Kidney tubule cell (primary cell): ENCODE results near the gene KCNJ1.

ENCODE experiments used
- DNase-seq: peaks from one replicate; pipeline ENCODE4 v3.0.0-alpha.2; 2018; ENCODE audit warnings: low spot score

KCNJ1 gene

DNA sequence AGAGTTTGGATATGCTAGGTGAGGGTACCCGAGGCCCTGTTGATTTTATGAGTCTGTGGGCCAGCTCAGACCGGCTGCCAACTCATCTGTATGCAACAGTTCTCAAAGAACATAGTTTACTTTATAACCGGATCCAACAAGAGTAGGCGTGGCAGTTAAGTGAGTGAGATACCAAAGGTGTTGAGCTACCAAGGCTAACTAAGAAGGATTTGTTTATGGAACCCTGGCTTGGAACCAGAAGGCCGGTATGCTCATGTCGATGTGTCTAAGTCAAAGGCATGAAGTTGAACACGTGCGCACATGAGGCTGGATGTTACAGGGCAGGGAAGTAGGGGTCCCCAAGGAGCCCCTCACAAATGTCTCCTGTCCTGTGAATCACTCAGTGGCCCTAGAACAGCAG lies at the start of gene KCNJ1:
Gene KCNJ1, minus strand, starts transcription at position 20 of the 400 bp plus-strand sequence. CDS start 27,053 bp downstream, outside the sequence.
- DNase-seq: no peak

GRCh38 chr11:128916681-128917080 lies 49.6 kb upstream of the KCNJ1 start:
- no peak for DNase-seq

DNA sequence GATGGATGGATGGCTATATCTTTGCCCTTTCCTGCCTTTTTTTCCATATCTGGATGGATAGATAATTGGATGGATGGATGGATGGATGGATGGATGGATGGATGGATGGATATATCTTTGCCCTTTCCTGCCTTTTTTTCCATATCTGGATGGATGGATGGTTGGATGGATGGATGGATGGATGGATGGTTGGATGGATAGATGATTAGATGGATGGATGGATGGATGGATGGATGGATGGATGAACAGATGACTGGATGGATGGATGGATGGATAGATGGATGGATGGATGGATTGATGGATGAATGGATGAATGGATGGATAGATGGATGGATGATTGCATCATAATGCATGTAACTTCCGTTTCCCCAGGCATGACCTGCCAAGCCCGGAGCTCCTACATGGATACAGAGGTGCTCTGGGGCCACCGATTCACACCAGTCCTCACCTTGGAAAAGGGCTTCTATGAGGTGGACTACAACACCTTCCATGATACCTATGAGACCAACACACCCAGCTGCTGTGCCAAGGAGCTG lies 49.0 kb upstream of the KCNJ1 start:
- no peak for DNase-seq

GRCh38 chr11:128915149-128915521 lies 48.0 kb upstream of the KCNJ1 start:
- DNase-seq: no peak

GRCh38 chr11:128914216-128915148 lies 47.4 kb upstream of the KCNJ1 start:
- no peak for DNase-seq

GRCh38 chr11:128913806-128914205 lies 46.7 kb upstream of the KCNJ1 start:
- DNase-seq: no peak

DNA sequence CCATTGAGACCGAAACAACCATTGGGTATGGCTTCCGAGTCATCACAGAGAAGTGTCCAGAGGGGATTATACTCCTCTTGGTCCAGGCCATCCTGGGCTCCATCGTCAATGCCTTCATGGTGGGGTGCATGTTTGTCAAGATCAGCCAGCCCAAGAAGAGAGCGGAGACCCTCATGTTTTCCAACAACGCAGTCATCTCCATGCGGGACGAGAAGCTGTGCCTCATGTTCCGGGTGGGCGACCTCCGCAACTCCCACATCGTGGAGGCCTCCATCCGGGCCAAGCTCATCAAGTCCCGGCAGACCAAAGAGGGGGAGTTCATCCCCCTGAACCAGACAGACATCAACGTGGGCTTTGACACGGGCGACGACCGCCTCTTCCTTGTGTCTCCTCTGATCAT lies 44.6 kb upstream of the KCNJ1 start:
- no peak for DNase-seq

GRCh38 chr11:128911239-128911638 lies 44.1 kb upstream of the KCNJ1 start:
- no peak for DNase-seq

- no peak for DNase-seq
Measured at GRCh38 chr11:128910576-128910975, 43.5 kb upstream of the KCNJ1 start.

GRCh38 chr11:128909438-128910125 lies 42.5 kb upstream of the KCNJ1 start:
- DNase-seq: no peak

DNA sequence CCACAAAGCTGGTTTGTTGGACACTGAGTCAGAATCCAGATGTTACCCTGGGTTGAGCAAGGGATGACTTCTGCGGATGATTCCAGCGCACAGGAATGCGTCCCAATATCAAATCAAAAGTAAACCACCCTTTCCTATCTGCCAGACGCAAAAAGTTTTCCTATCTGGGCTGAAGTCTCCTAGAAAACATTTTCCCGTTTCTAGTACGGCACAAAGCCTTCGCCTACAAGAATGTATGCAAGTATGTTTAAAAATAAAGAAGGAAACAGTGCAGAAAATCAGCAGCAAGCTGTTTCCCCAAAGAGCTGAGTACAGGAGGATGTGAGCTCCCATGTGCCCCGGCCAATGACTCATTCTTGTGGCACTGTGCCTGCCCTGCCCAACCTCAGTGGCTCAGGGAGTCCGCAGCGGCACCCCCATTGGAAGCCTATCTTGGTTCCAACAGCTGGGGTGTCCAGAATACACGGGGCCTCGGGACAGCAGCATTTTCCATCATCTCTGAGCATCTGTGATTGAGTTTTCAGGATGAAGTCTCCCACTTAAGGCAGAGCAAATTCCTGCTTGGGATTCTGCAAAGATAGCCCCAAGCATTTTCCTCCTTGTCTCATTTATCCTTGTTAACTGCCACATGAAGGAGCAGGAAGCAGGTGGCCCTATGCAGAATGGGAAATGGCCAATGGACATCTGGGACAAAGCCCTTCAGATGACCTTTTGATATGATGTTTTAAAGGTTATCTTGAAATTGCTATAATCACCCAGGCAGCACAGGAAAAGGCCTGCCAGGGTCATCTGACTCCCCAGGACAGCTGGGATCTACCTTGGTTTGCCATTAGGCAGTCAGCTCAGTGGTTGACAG lies 41.5 kb upstream of the KCNJ1 start:
- DNase-seq: peak; percentile 63

DNA sequence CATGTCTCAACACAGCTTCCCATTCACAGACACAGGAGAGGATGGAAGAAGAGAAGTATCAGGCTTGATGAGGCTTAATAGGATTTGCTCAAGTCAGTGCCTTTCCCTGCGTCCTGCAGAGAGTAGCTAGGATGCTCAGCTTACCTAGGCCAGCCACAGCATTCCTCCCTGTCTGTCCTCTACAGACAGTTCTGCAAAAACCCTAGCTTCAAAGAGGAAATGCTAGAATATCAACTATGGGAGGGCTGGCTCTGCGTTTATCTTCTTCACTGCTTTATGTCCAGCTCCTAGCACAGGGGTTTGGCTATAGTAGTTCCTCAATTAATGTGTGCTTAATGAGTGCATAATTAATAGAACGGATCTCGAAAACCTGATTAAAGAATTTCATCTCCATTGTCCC lies 40.5 kb upstream of the KCNJ1 start:
- no peak for DNase-seq

- no peak for DNase-seq
Measured at GRCh38 chr11:128906185-128907050, 39.3 kb upstream of the KCNJ1 start.

GRCh38 chr11:128905345-128906184 lies 38.5 kb upstream of the KCNJ1 start:
- DNase-seq: peak; percentile 68

DNA sequence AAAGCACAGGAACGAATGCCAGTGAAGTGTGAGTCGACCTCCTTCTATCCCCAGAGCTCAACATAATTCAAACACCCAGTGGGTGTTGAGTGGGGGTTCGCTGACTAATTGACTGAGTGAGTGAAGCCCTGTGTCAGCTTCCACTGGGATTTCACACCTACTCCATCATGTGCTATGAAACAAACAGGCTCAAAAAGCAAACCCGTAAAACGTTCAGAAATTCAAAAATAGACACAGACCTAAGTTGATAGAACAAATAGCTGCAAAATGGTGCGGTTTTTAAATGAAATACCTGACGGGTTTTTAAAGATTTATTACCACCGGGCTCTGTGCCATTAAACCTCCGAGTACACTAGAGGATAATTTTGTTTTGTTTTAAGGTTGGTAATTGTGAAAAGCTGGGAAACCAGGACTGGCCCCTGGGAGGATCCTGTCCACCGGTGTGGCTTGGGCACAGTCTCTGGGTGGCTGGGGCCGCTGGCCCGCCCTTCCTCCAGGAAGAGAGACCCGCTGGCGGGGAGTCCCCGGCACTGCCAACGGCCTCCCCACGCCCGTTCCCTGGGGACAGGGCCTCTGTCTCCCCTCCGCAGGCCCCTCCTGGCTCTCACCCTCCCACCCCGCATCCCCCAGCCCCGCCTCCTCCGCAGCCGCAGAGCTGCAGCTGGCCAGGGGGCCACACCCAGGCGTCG lies 37.7 kb upstream of the KCNJ1 start:
- DNase-seq: no peak

DNA sequence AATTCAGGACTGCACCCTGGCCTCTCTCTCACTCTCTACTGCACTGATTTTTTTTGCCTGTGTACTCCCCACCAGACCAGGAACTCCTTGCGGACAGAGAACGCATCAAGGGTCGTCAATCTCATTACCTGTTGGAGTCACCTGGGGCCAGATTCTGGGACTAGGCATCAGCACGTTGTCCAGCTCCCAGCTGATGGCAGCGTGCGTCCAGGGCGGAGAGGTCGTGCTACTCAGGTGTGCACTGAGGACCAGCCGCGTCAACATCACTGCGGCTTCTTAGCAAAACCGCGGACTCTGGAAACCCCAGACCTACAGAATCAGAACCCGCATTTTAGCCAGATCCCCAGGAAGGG lies 37.2 kb upstream of the KCNJ1 start:
- DNase-seq: no peak

DNA sequence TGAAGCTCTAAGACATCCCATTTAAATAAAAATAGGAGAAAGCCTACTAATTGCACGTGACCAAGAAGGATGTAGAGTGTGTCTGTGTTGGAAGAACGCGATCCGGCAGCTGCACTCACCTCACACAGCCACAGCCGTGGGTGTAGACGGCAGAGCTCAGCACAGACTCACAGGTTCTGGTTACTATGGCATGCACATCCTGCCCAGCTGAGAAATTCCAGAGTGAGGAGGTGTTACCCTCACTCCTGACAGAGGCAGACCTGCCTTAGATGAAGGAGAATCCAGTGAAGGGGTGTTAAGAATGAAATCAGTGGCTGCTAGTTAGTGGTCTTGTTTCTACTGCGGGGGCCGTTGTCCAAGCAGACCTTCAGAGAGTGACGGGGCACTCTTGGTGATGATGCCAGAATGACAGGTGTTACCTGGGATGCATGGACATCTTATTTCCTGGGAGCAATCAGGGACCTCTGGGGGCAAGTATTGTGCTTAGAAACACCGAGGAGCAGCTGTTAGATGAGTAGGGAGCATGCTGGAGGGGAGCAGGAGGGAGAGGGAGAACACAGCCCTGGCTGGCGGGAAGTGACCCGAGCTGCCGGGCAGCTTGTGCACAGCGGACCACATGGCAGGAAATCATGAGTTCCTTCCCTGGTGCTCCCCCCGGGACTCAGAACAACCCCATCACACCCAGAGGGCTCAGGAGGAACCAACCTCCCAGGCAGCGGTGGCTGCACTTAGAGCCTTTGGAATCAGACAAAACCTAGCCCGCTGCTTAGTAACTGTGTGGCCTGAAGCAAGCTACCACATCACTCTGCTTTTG lies 36.4 kb upstream of the KCNJ1 start:
- DNase-seq: peak; percentile 84

GRCh38 chr11:128902515-128903066 lies 35.5 kb upstream of the KCNJ1 start:
- DNase-seq: no peak
